ENCODE data around the gene TSBP1.

Gene TSBP1, protein sequence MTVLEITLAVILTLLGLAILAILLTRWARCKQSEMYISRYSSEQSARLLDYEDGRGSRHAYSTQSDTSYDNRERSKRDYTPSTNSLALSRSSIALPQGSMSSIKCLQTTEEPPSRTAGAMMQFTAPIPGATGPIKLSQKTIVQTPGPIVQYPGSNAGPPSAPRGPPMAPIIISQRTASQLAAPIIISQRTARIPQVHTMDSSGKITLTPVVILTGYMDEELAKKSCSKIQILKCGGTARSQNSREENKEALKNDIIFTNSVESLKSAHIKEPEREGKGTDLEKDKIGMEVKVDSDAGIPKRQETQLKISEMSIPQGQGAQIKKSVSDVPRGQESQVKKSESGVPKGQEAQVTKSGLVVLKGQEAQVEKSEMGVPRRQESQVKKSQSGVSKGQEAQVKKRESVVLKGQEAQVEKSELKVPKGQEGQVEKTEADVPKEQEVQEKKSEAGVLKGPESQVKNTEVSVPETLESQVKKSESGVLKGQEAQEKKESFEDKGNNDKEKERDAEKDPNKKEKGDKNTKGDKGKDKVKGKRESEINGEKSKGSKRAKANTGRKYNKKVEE

DNA sequence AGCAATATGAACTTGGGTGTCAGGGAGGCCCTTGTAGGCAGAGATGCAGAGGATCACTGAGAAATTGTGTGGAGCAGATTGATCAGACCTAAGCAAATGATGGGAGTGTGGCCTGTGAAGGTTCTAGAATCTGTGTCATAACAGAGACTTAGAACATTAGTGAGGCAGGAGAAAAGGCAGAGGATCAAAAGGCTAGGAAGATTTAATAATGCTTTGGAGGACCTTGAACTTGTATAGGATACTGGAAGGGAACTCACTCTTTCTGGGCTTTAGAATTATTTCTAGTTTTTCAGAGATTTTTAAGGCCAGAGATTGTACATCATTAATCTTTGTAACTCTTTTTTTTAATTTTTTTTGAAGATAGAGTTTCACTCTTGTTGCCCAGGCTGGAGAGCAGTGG lies at the start of gene TSBP1:
TSS of gene TSBP1 (minus strand) at position 101 of the 400 bp plus-strand sequence. CDS start 197 bp downstream, outside the sequence.
- no peak for DNase-seq

DNA sequence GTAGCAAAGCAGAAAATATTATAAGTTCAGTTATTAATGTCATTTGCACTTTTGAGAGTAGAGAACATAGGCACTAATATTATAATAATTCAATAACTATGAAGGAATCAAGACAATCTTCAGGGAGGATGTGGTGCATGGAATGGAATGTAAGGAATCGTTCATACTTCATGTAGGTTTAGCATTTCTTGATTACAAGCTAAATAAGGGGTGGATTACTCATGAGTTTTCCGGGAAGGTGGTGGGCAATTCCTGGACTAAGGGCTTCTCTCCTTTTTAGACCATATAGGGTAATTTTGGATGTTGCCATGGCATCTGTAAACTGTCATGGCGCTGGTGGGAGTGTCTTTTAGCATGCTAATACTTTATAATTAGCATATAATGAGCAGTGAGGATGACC lies 44.3 kb upstream of the TSBP1 start:
- DNase-seq, result no peak

DNA sequence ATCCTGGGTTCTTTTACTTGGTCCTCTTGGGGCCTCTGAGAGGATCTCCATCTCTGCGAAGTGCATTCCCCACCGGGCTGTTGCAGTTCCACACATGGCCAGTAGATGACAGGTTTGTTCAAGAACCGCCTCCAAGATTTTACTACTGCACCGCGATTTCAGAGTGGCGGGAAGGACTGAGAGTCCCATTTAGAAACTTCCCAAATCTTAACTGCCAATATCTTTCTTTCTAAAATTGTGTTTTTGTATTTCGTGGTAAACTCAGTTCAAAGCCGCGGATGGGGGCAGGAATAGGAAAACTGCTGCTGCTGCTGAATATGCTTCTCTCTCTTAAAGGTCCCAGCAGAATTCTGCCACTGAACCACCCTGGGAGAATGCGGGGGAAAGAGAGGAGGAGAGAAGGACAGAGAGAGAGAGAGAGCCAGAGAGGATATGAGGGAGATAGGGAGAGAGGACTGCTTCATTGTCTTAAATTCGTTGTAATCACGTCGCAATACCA lies 43.9 kb upstream of the TSBP1 start:
- peak; percentile 63 for DNase-seq

DNA sequence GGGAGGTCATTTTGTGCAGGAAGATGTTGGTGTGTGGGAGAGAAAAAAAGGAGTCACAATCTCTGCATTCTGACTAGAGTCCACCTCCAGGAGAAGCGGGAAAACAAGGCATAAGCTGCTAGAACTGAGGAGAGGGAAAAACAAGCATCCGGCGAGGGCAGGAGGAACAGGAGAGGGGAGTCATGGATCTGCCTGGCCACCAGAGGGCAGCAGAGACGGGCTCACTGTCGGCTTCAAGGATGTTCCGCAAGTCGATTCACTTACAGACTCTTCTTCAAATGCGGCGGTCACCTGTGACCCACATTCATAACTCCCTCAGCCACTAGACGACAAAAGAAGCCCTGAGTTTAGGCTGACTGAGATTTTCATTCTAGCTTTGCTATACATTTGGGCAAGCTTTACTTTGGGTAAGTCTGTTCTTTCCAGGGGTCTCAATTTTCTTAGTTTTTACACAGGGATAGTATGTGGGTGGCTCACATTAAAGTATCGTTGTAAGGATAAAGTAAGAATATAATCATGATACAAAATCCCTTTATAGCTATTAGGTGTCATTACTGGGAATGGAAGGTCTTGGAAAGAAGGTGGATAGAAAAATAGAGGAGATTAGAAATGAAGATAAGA lies 41.8 kb upstream of the TSBP1 start:
- DNase-seq, result peak; percentile 78

DNA sequence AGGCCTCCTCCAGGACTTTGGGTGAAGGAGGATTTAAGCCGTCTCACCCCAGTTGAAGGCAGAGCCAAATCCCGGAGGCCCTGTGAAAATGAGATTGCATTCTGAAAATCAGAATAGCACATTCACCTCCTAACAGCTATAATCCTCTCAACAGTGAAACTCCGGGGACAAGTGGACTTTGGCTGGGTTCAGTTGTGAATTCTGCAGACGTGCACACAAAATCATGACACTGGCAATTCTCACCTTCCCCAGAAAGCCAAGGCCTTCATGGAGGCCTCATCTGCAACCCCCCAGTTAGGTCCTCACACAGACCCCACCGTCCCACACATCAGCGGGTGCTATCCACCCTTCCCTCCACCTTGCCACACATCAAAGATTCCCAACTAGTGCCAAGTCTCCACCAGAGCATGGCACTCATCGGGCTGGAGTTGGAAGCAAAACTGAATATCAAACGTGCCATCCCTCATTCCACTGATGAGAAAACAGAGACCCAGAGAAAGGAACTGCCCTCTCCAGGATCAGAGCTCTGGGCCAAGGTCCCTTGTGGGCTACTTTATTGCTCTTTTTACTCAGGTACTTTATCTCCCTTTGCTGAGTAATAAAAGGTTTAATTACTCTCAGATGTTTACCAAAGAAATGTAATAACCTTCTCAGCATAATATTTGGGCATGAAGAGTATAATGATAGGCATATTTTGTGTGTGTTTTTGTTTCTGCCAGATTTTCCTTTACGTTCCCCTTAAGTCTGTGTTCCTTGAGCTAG lies 40.0 kb upstream of the TSBP1 start:
- DNase-seq, result no peak

DNA sequence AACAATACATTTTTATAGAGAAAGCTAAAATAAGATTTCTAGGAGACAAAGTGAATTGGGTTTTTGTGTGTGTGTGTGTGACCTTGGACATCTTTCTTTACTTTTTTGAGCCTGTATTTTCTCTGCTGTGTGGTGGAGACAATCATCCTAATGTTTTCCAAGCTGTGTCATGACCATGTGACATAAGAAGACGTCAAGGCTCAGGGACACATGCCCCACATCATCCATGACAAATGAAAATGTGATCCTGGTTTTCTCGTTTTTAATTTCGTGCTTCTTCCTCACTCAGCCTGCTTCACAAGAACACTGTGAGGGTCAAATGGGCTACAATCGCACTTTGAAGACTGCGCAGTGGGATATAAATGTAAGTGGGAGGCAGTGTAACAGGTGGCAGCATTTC lies 39.2 kb upstream of the TSBP1 start:
- DNase-seq, result no peak

DNA sequence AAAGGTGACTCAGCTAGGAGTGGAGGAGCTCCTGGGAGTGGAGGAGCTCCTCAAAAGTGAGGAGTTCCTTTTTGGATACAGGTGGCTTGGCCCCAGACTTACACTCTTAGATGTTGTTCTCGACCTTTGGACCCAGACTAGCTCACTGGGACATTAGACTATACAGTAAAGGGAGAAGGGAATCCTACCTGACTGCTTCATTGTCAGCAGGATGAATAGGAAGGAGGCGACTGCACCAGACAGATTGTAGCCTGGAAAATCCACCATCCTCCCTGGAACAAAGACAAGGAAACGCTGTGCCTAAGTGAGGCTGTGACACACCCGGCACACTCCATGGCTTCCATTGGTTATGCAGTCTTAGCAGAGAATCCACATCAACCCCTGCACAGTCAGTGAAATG lies 35.2 kb upstream of the TSBP1 start, which contains the start of gene BTNL2:
TSS of gene BTNL2 (minus strand) at position 325 of the 400 bp plus-strand sequence. CDS start at position 267, 58 bp downstream.
- DNase-seq, result no peak

DNA sequence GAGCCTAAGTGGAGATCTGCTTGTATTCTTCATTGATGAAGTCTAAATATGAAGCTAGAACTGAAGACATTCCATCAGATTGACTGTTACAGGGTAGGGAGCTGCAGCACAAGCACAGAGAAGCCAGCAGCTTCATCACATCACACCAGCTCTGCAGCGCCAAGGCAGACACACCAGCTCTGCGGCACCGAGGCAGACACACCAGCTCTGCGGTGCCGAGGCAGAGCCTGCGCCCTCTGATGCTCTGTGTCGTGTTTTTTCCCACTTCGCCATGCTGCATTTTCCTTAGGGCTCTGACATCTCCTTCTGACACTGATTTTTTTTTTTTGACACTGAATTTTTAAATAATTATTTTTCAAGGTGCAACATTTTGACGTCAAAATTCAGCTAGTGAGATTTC lies 34.5 kb upstream of the TSBP1 start:
- no peak for DNase-seq

DNA sequence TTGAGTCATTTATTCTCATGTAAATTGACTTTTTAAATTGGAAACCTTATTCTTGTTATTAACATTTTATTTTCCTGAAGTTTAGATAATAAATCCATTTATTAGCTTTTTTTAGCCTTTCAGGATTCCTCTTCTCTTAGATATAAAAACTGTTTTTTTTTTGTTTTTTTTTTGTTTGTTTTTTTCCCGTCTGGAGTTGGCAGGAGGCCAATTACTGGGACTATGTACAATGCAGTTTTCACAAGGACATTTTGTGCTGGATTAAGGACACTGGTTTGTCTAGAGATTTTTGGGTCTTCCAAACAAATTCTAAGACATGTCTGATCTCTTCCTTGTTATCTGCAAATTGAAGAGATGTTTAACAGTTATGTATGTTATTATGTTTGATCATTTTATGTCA lies 34.0 kb upstream of the TSBP1 start:
- no peak for DNase-seq

DNA sequence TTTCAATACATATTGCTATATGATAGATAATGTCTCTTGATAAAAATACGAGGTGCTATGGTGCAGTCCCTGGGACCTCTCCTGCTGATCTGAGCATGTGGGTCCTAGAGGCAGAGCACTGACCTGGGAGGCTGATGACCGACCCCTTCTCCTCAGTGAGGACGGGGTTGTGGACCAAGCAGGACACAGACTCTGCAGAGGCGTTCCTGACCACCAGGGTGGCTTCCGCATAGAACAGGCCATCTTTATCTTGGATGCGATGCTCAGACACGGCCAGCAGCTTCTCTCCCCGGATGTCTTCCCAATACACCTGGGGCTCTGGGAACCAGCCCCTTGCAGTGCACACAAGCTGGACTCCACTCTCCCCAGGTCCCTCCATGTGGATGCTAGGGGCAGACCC lies 31.1 kb upstream of the TSBP1 start:
- DNase-seq, result no peak

DNA sequence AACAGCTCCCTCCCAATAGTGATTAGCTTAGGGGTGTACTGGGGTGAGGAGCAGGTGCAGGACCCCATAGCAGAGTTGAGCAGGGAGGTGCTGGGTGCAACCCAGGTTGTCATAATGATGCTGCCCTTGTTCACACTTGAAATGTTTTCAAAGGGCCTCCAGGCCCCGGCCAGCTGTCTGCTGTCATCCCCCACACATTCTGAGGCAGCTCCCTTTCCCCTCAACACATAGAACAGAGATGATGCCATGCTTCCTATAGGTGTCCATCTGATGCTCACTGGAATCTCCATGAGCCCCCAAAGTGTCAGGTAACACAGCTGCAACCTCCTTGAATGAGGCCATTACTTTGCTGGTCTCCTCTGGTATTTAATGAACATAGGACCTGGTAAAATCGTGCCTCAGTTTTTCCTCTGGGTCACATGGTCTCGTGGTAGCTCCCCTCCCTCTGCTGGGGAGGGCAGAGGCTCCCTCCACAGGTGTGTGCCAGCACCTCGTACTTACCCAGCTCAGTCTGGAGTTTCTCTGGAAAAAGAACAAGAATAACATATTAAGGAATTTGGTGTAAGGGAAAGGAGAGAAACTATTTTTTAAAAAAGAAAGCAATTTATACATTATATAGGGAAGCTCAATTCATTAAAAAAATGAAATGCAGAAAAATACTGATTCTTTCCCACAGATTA lies 29.7 kb upstream of the TSBP1 start:
- no peak for DNase-seq

DNA sequence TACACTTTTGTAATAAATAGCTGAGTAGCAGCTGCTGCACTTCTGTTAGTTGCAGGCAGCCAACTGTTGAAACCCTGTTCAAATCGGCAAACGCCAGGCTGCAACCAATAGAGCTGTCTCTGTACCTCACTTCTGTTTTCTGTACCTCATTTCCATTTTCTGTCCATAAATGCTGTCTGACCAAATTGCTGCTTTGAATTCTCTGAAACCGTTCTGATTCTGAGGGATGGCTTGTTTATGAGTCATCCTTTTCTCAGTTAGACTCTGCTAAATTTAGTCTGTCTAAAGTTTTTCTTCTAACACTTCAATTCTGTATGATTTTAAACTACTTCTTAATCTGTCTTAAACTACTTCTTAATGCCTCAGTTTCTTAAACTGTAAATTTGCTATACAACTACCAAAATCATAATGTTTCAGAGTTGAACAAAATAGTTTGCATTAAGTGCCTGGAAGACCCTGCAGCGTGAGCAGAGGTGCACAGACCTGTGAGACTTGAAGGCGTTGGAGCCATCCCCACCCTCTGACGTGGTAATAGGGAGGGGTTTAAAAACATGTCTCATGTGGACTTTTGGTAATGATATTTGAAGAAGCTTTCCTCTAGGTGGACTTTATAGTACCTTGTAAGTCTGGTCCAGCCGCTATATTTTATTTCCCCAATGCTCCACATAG lies 25.7 kb upstream of the TSBP1 start:
- no peak for DNase-seq

DNA sequence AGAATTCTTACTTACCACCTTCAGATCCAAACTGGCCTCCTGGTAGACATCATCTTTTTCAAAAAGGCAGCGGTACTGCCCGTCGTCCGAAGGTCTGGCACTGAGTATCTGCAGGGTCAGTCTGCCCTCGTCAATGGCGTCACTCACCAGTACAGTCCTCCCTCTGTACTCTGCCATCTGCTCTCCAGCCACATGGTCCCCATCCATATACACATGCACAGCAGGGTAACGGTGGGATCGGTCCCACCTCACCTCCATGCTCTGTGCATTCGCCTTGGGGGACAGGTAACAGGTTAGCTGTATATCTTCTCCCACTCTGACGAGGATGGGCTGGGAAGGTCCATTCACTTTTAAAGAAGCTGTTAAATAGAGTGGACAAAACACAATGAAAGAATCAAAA lies 24.3 kb upstream of the TSBP1 start:
- no peak for DNase-seq

DNA sequence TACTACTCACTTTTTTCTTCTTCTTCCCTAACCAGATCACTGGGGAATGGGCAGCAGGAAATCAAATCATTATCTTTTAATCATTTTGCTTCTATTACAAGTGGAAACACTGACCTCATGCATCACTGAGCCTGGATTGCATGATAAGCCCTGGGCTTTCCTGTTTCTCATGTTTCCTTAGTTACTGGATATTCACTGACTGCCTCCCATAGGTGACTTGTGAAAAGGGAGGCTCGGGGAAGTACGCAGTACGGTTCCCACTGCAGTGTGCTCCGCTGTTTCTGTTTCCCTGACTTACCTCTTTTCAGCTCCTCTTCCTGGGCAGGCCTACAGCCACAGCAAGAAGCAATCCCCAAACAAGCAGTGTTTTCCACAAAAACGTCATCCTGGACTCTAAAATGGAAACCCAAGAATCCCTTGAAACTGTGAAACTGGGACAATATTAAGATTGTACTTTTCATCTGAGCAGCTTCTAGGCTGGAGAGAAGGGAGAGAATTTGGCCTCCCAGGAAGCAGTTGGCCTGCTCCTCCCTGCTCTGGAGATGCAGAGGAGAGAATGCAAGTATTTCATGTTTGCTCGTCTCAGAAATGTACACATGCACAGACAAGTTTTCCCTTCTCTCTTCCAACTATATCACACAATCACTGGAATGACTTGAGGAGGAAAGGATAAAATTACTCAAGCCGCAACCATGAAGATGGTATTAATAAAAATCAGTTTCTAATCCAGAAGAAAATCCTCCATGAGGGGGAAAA lies 22.1 kb upstream of the TSBP1 start:
- DNase-seq, result no peak

DNA sequence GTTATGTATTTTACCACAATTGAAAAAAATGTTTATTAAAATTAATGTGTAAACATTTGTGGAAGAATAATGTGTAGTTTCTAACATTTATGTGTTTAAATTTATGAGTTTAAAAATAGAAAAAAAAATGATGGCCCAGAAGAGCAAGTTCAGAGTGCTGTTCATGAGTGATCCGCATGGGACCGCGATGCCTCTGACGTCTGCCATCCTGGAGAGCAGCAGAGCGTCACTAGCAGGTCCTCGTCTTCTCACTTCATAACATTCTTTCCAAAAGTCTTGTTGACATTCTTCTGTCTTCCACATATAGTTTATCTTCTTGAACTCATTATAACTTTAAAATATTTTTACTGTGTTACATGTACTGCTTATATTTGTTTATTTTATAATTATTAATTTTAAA lies 19.8 kb upstream of the TSBP1 start:
- DNase-seq, result no peak

DNA sequence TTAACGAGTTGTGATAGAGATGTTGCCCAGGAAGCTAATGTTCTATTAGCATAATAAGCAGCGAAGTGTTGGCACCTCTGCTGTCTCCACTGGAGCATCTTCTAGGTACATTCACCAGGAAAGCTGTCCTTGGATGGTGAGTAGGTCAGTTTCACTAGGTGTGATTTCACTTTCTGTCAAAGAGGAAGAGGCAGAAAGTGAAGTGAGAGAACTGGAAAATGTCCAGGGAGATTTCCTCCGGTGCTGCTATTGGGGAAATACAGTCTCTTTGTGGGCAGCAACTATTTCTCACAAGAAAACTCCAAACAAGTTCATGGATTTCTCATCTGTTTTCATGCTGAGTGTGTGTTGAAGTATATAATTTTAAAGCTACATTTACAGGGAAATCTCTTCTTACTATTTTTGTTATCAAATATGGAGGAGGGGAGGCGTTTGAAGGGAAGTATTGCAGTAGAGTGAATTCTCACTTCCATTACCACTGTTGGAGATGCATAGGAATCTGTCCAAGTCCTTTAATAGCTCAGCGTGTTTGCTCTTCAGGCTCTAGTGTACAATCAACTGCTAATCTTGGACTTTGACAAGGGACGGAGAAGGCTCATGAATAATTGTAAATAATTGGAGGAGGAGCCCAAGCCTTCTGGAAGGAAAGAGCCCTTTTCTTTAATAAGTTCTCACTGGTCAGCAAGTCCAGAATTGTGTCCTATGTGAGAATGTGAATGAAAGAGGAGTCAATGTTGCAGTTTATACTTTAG lies 16.1 kb upstream of the TSBP1 start:
- DNase-seq, result no peak

DNA sequence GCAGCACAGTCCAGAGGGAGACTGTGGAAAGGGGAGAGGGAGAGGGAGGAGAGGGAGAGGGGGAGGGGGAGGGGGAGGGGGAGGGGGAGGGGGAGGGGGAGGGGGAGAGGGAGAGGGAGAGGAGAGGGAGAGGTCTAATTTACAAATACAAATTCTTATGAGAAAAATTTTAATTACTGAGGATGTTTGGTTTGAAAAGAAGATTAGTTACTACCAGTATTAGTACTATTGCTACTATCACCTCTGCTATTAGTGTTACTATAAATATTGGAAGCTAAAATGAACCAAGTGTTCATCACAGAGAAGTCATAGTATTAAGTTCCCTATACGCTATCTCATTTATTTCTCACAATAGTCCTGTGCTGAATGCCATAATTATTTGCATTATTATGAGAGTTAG lies 14.3 kb upstream of the TSBP1 start:
- no peak for DNase-seq

DNA sequence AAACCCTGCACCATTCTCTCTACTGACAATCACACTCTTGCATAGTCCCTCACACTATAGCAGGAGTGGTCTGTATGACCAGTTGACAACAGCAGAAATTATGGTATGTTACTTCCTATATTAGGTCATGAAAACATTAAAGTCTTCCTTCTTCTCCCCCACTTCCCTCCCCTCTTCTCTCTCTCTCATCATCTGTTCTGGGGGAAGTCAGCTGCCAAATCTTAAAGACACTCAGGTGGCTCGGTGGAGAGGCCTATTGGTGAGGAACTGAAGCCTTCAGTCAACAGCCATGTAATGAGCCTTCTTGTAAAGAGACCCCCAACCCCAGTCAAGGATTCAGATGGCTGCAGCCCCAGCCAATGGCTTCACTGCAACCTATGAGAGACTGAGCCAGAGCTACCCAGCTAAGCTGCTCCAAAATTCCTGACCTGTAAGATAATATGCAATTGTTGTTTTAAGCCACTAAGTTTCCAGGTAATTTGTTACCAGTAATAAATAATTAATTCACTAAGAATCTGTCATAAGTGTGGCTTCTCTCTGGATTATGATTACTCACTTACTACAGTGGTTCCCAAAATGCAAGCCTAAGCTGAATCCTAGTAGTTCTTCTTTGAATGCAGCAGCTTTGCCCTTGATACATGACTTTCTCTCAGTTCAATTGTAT lies 11.2 kb upstream of the TSBP1 start:
- no peak for DNase-seq

DNA sequence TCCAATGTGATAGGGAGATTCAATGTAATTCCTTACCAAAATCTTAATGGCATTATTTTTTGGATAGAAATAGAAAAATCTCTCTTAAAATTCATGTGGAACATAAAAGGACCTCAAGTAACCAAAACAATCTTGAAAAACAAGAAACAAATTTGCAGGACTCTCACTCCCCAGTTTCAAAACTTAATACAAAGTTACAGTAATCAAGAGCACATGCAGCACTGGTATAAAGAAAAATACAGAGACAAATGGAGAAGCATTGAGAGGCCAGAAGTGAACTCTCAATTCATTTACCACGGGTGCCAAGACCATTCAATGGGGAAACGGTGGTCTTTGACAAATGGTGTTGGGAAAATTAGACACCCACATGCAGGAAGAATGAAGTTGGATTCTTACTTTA lies 7.8 kb upstream of the TSBP1 start:
- DNase-seq, result no peak

Measured in activated CD4-positive, alpha-beta T cell treated with anti-CD3 and anti-CD28 coated beads for 1 hour (primary cell).